NCI-H2171 (cell line): ENCODE measurements around the gene KIAA1210.
"Not testable (repeated sequence)": the region's sequence is repeated elsewhere in the genome, so short reads cannot be mapped to it uniquely, and the experiment has no call there.

Source experiments
- DNase-seq: peaks from one replicate; lab custom pipeline; 2025; lab: John Stamatoyannopoulos, UW

The KIAA1210 gene

GRCh38 chrX:119036107-119037029, 91.2 kb downstream of the KIAA1210 start:
- no peak for DNase-seq

GRCh38 chrX:119030990-119031389, 96.6 kb downstream of the KIAA1210 start:
- no peak for DNase-seq

- not testable (repeated sequence) for DNase-seq
Observed at GRCh38 chrX:119029656-119030055, 98.0 kb downstream of the KIAA1210 start.

DNA sequence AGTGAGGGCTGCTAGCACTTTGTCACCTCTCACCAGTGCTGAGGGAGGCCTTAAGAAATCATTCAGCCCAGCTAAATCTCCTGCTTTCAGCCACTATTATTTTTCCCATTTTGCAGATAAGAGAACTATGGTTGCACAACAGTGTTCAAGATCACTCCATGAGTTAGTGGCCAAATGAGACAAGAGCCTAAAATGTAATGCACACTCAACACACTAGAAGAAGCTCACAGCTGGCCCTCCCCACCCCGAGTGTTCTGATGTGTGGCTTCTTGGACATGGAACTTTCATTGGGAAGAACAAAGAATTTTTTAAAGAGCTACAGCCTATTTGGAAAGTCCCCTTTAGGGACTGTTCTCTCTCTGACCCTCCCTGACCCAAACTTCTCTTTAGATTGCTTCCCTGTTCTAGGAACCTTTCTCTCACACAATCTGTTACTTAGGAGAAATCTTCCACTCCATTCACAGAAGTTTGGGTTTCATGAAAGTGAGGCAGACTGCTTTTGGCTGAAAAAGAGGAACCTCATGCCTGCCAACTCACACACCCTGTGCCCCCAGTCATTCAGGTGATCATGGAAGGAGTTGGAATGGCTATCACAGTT, 98.8 kb downstream of the KIAA1210 start:
- DNase-seq: no peak
